H1 (cell line): ENCODE measurements around the gene ADH1C. TPM values are rescaled to one million over a fixed set of nuclear protein-coding genes. Genes with fewer than 3 reads are reported as not detected.

Experiments
- CTCF ChIA-PET: fragments of 300-600 bp; sonication (Branson Sonifier 250); formaldehyde crosslinking; loops from one replicate; lab custom pipeline; 2021; ENCODE audit not compliant: partially characterized antibody; lab: Charles Lee
- POLR2A ChIA-PET: fragments of 300-600 bp; sonication (Branson Sonifier 250); formaldehyde crosslinking; loops from one replicate; lab custom pipeline; 2021; ENCODE audit warnings: inconsistent platforms; ENCODE audit not compliant: partially characterized antibody; lab: Charles Lee
- DNase-seq, 2 experiments: peaks; one replicate each; pipeline versions ENCODE4 v3.0.0 to v3.0.0-alpha.2; 2010 to 2022; ENCODE audit warnings: low spot score in 2 of 2, low read depth in 1 of 2, mixed read lengths in 1 of 2
- FAIRE-seq: peaks from 2 replicates; lab custom pipeline; 2011; peaks lifted over from hg19 to GRCh38; lab: Jason Lieb, UNC
- H2AFZ ChIP-seq: 2 replicates; pipeline ENCODE4 v1.8.1; 2012; ENCODE audit warnings: low read length, inconsistent platforms
- H2AK5ac ChIP-seq: 2 replicates; pipeline ENCODE4 v1.6.1; 2013; ENCODE audit warnings: low read depth, low read length
- H2BK120ac ChIP-seq: replicated peaks from 2 replicates; pipeline ENCODE3; 2013; ENCODE audit warnings: low read depth, low read length, inconsistent platforms
- H2BK12ac ChIP-seq: 2 replicates; pipeline ENCODE4 v1.6.1; 2013; ENCODE audit warnings: low read depth, low read length
- H2BK15ac ChIP-seq: 2 replicates; pipeline ENCODE4 v1.6.1; 2013; ENCODE audit warnings: low read length
- H2BK20ac ChIP-seq: 2 replicates; pipeline ENCODE4 v1.6.1; 2013; ENCODE audit warnings: low read length
- H2BK5ac ChIP-seq: 2 replicates; pipeline ENCODE4 v1.6.1; 2013; ENCODE audit warnings: low read depth, low read length
- H3K14ac ChIP-seq: 2 replicates; pipeline ENCODE4 v1.6.1; 2013; ENCODE audit warnings: inconsistent platforms; ENCODE audit not compliant: insufficient read length
- H3K18ac ChIP-seq: 2 replicates; pipeline ENCODE4 v1.6.1; 2013; ENCODE audit warnings: low read length; ENCODE audit errors: extremely low read depth
- H3K23ac ChIP-seq: 2 replicates; pipeline ENCODE4 v1.6.1; 2013; ENCODE audit warnings: inconsistent platforms; ENCODE audit not compliant: insufficient read length
- H3K23me2 ChIP-seq: 2 replicates; pipeline ENCODE4 v1.6.1; 2013; ENCODE audit warnings: low read depth, low read length
- H3K27ac ChIP-seq: 2 replicates; pipeline ENCODE4 v1.6.1; 2011; ENCODE audit warnings: low read depth, low read length, inconsistent platforms
- H3K27me3 ChIP-seq, 4 experiments: replicated peaks in 1 of 4; 1 replicate in 1 of 4; 2 replicates in 3 of 4; pipeline versions ENCODE4 v1.6.1 to v1.8.1; 2011 to 2013; ENCODE audit warnings: low read length in 3 of 4, mild to moderate bottlenecking in 3 of 4, inconsistent platforms in 2 of 4, mixed read lengths in 2 of 4, moderate library complexity in 1 of 4; ENCODE audit not compliant: control insufficient read depth in 3 of 4, insufficient read depth in 3 of 4; ENCODE audit errors: extremely low read depth in 1 of 4
- H3K36me3 ChIP-seq, 4 experiments: 2 replicates each; pipeline versions ENCODE4 v1.6.1 to v1.8.1; 2011 to 2013; ENCODE audit warnings: mild to moderate bottlenecking in 4 of 4, low read length in 3 of 4, moderate library complexity in 2 of 4, control low read depth in 1 of 4, inconsistent platforms in 1 of 4; ENCODE audit not compliant: insufficient read depth in 4 of 4, control insufficient read depth in 2 of 4
- H3K4ac ChIP-seq: replicated peaks from 2 replicates; pipeline ENCODE3; 2013; ENCODE audit warnings: low read length, low read depth, mixed read lengths, inconsistent platforms; ENCODE audit not compliant: insufficient read length
- H3K4me1 ChIP-seq, 4 experiments: replicated peaks in 1 of 4; 1 replicate in 1 of 4; 2 replicates in 3 of 4; pipeline versions ENCODE4 v1.6.1 to v1.8.1; 2011 to 2013; ENCODE audit warnings: low read length in 3 of 4, inconsistent platforms in 2 of 4, mixed read lengths in 1 of 4; ENCODE audit not compliant: insufficient read depth in 4 of 4, control insufficient read depth in 3 of 4
- H3K4me2 ChIP-seq, 2 experiments: 2 replicates each; pipeline versions ENCODE4 v1.6.1 to v1.8.1; 2011 to 2013; ENCODE audit warnings: low read depth in 2 of 2, low read length in 2 of 2, control low read depth in 1 of 2, inconsistent platforms in 1 of 2, mild to moderate bottlenecking in 1 of 2; ENCODE audit not compliant: insufficient read depth in 1 of 2
- H3K4me3 ChIP-seq, 4 experiments: fragments of 200-600, 300-600 bp in 1 of 4; sonication (generic), shearing (Covaris generic), sonication (Bioruptor Twin) in 1 of 4; 2 replicates each; pipeline versions ENCODE4 v1.5.1 to v1.8.1; 2011 to 2016; ENCODE audit warnings: low read length in 4 of 4, low read depth in 3 of 4, control low read depth in 2 of 4, inconsistent platforms in 2 of 4, mild to moderate bottlenecking in 2 of 4, mixed read lengths in 1 of 4, moderate library complexity in 1 of 4; ENCODE audit not compliant: insufficient read depth in 2 of 4; ENCODE audit errors: extremely low read depth in 1 of 4
- H3K56ac ChIP-seq: replicated peaks from 2 replicates; pipeline ENCODE3; 2013; ENCODE audit warnings: low read depth, mild to moderate bottlenecking, mixed read lengths, low read length, inconsistent platforms; ENCODE audit not compliant: insufficient read length
- H3K79me1 ChIP-seq: 2 replicates; pipeline ENCODE4 v1.6.1; 2013; ENCODE audit warnings: low read depth, low read length, control low read depth
- H3K79me2 ChIP-seq, 2 experiments: 2 replicates each; pipeline versions ENCODE4 v1.6.1 to v1.8.1; 2012 to 2013; ENCODE audit warnings: low read length in 2 of 2, mild to moderate bottlenecking in 2 of 2, inconsistent platforms in 1 of 2; ENCODE audit not compliant: insufficient read depth in 2 of 2, control insufficient read depth in 1 of 2
- H3K9ac ChIP-seq, 4 experiments: replicated peaks in 1 of 4; 1 replicate in 1 of 4; 2 replicates in 3 of 4; pipeline versions ENCODE4 v1.6.1 to v1.8.1; 2011 to 2013; ENCODE audit warnings: low read depth in 3 of 4, low read length in 3 of 4, control low read depth in 2 of 4, mild to moderate bottlenecking in 2 of 4, moderate library complexity in 2 of 4, inconsistent platforms in 1 of 4; ENCODE audit errors: extremely low read depth in 1 of 4
- H3K9me3 ChIP-seq, 2 experiments: 2 replicates each; pipeline versions ENCODE4 v1.6.1 to v1.8.1; 2012 to 2013; ENCODE audit warnings: mild to moderate bottlenecking in 2 of 2, moderate library complexity in 2 of 2, control low read depth in 1 of 2, inconsistent platforms in 1 of 2, low read depth in 1 of 2, low read length in 1 of 2, mixed read lengths in 1 of 2; ENCODE audit not compliant: insufficient read depth in 2 of 2
- H4K20me1 ChIP-seq, 2 experiments: replicated peaks in 1 of 2; 2 replicates each; pipeline versions ENCODE3 to v1.8.1; 2011 to 2013; ENCODE audit warnings: inconsistent platforms in 2 of 2, low read length in 2 of 2, mild to moderate bottlenecking in 1 of 2; ENCODE audit not compliant: insufficient read depth in 2 of 2, control insufficient read depth in 1 of 2
- H4K5ac ChIP-seq: 2 replicates; pipeline ENCODE4 v1.6.1; 2013; ENCODE audit warnings: low read length, low read depth, mixed read lengths, inconsistent platforms; ENCODE audit not compliant: insufficient read length
- H4K8ac ChIP-seq: 2 replicates; pipeline ENCODE4 v1.8.0; 2013; ENCODE audit warnings: mild to moderate bottlenecking, moderate library complexity, low read length, inconsistent platforms; ENCODE audit not compliant: insufficient read depth; ENCODE audit errors: extremely low read depth
- H4K91ac ChIP-seq: replicated peaks from 2 replicates; pipeline ENCODE3; 2013; ENCODE audit warnings: low read length, mixed read lengths, inconsistent platforms; ENCODE audit not compliant: insufficient read length
- GABPA ChIP-seq: IDR thresholded peaks from 2 replicates; pipeline ENCODE4 v1.6.1; 2011; ENCODE audit warnings: mild to moderate bottlenecking, low read length, moderate library complexity, borderline replicate concordance; ENCODE audit not compliant: insufficient read depth
- RAD21 ChIP-seq, 2 experiments: IDR thresholded peaks in 1 of 2; conservative IDR thresholded peaks in 1 of 2; 2 replicates each; pipeline ENCODE4 v1.6.1; 2011; ENCODE audit warnings: low read depth in 2 of 2, low read length in 2 of 2, improper control_type of control experiment in 1 of 2, inconsistent platforms in 1 of 2, mild to moderate bottlenecking in 1 of 2, moderate library complexity in 1 of 2
- SP1 ChIP-seq: IDR thresholded peaks from 2 replicates; pipeline ENCODE4 v1.6.1; 2011; ENCODE audit warnings: low read depth, low read length
- SP4 ChIP-seq: IDR thresholded peaks from 2 replicates; pipeline ENCODE4 v1.6.1; 2012; ENCODE audit warnings: low read length, inconsistent platforms
- WGBS, 2 experiments: shearing (Covaris generic) in 1 of 2; methylation state at CpG; one replicate each; pipeline versions ENCODE4 v1.1.6 to v1.1.7; 2013 to 2015; ENCODE audit warnings: low lambda C conversion rate in 2 of 2, mixed read lengths in 2 of 2, inconsistent platforms in 1 of 2, low coverage in 1 of 2, missing lambda C conversion rate in 1 of 2; ENCODE audit not compliant: insufficient replicate concordance in 2 of 2, insufficient coverage in 1 of 2, insufficient read length in 1 of 2; ENCODE audit errors: extremely low coverage in 1 of 2, missing lambda C conversion rate in 1 of 2; 5-methylcytosine and 5-hydroxymethylcytosine counted together
- polyA plus RNA-seq, 7 experiments: library from polyadenylated mRNA; depleted of rRNA in 3 of 7; stranded (reverse) in 5 of 7; unstranded in 2 of 7; fragments of >200 nt in 5 of 7; fragments of 200-250 nt in 2 of 7; gene quantifications; 1 replicate in 5 of 7; 2 replicates in 1 of 7; 4 replicates in 1 of 7; pipeline versions ENCODE4 v1.2.1 to v1.2.3, GENCODE V29; 2011 to 2013; ENCODE audit warnings: missing spikeins in 2 of 7, mixed read lengths in 2 of 7
- total RNA-seq: library from RNA; stranded (reverse); fragmentation: NEBNext Ultra II Directional; extraction: Animal tissue kit (Norgen Biotek cat#: 25700); gene quantifications from 2 replicates; pipeline ENCODE4 v1.2.1, GENCODE V29; 2021
- TF ChIP-seq, protein P1 (sequence below): IDR thresholded peaks from 2 replicates; pipeline ENCODE4 v1.6.1; 2012; ENCODE audit warnings: low read length, inconsistent platforms

Gene ADH1C
- total and polyA plus RNA-seq, 2 of the 8 experiments (the other 6 are each of a cell fraction or from before 2014, with no cell fraction given): not detected

DNA sequence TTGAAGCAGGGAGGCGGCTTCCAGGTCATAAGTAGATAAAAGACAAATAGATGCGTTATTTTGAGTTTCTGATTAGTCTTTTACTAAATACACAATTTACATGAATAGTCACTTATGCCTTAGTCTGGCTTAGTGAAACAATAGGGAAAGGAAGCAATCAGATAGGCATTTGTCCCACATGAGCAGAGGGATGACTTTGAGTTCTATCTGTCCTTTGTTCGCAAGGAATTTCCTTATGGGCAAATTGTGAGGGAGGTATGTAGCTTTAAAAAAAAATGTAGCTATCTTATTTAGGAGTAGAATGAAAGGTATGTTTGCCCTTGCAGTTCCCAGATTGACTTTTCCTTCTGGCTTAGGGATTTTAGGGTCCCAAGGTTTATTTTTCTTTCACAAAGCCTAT, 26.3 kb upstream of the ADH1C start:
- H2BK5ac ChIP-seq: no peak overlapping the region
- H2BK20ac ChIP-seq: no peak overlapping the region
- H2BK120ac ChIP-seq: no peak overlapping the region
- no peak overlapping the region for H3K9ac ChIP-seq
- no peaks in the 10 kb centered on the region for H3K36me3 ChIP-seq
- H4K20me1 ChIP-seq: no peaks in the 10 kb centered on the region
- ChIA-PET POLR2A (no interaction called here), CTCF (interaction anchor here (0.8 to 2.6 kb wide), 9 partner anchors 9 to 384 kb away, joined by 3 to 25 read pairs (median 4); partner anchors contain the start of gene METAP1)
- FAIRE-seq (no peak), DNase-seq (no peak)
- no peak overlapping the region for H3K4me2 ChIP-seq
- H2AFZ ChIP-seq: no peak overlapping the region
- H4K5ac ChIP-seq: no peak overlapping the region
- H3K14ac ChIP-seq: no peak overlapping the region
- no peak overlapping the region for H3K18ac ChIP-seq
- H3K79me1 ChIP-seq: no peaks in the 10 kb centered on the region
- TF ChIP-seq SP4 (no peak), RAD21 (IDR thresholded peaks at IDR 0.05 in 1 of 2, conservative IDR thresholded peaks at IDR 0.05 in 1 of 2; ENCODE audit: low read depth in 2 of 2, low read length in 2 of 2) (no peak), GABPA (no peak), SP1 (no peak)
- TF ChIP-seq, protein P1, sequence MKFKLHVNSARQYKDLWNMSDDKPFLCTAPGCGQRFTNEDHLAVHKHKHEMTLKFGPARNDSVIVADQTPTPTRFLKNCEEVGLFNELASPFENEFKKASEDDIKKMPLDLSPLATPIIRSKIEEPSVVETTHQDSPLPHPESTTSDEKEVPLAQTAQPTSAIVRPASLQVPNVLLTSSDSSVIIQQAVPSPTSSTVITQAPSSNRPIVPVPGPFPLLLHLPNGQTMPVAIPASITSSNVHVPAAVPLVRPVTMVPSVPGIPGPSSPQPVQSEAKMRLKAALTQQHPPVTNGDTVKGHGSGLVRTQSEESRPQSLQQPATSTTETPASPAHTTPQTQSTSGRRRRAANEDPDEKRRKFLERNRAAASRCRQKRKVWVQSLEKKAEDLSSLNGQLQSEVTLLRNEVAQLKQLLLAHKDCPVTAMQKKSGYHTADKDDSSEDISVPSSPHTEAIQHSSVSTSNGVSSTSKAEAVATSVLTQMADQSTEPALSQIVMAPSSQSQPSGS: no peak
- WGBS, 2 experiments: 85% methylated on average over 3 of the region's 3 CpGs; no CpG with 5 or more reads in 1 of the 2 experiments
- no peak overlapping the region for H4K8ac ChIP-seq
- no peaks in the 10 kb centered on the region for H3K79me2 ChIP-seq
- H2AK5ac ChIP-seq: no peak overlapping the region
- H3K27ac ChIP-seq: no peak overlapping the region
- no peak overlapping the region for H2BK12ac ChIP-seq
- no peak overlapping the region for H3K23ac ChIP-seq
- no peak overlapping the region for H2BK15ac ChIP-seq
- H3K9me3 ChIP-seq: no peaks in the 10 kb centered on the region
- no peaks in the 10 kb centered on the region for H3K23me2 ChIP-seq
- H3K4me3 ChIP-seq: no peak overlapping the region
- H3K4me1 ChIP-seq: no peaks in the 10 kb centered on the region
- H3K27me3 ChIP-seq: no peaks in the 10 kb centered on the region
- no peak overlapping the region for H4K91ac ChIP-seq
- no peak overlapping the region for H3K56ac ChIP-seq
- H3K4ac ChIP-seq: no peak overlapping the region
